OCI-LY1 (cell line): ENCODE data around the gene LYVE1.

ENCODE experiments used
- CTCF ChIP-seq: fragments of 200-600 bp; sonication (generic), shearing (Covaris generic); IDR thresholded peaks from 2 replicates; pipeline ENCODE4 v1.5.1; 2017; ENCODE audit warnings: mild to moderate bottlenecking, antibody characterized with exemption, low read length, moderate library complexity, mixed read lengths
- EZH2 ChIP-seq: fragments of 200-600 bp; sonication (generic), shearing (Covaris generic); IDR thresholded peaks from 2 replicates; pipeline ENCODE4 v1.8.0; 2017; ENCODE audit warnings: borderline replicate concordance, mixed run types, mild to moderate bottlenecking, antibody characterized with exemption, low read length, moderate library complexity, mixed read lengths

DNA sequence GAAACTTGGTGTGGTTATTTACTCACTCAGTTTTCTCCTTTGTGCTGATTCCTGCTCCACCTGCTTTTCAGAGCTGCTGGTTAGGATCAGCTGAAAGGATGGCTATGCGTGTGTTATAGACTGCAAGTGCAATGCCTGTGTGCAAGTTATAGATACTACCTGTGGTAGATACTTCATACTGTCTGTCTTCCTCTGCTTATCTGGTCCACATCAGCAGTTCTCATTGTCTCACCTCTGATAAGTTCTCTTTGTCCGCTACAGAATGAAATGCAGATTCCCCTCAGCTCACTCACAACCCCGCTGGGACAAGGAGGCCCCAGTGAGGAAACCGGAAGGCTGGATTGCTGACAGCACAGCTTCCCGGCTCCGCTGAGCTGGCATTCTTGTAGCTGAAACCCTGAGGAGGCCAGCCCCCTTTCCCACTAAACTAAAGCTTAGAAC is 37.5 kb upstream of the LYVE1 start:
- TF ChIP-seq CTCF (no peak), EZH2 (no peak)
